IPS DF 6.9 (cell line): ENCODE data around the gene HPRT1.

Experiments
- DNase-seq: peaks from one replicate; pipeline ENCODE4 v3.0.0-alpha.2; 2013; ENCODE audit warnings: low read depth, low spot score
- H3K27ac ChIP-seq: one replicate; pipeline ENCODE4 v1.5.1; 2013; ENCODE audit warnings: low read length, control low read depth
- H3K27me3 ChIP-seq: 2 replicates; pipeline ENCODE4 v1.6.1; 2013; ENCODE audit warnings: mild to moderate bottlenecking, low read length; ENCODE audit not compliant: control insufficient read depth, insufficient read depth
- H3K36me3 ChIP-seq: 2 replicates; pipeline ENCODE4 v1.6.1; 2013; ENCODE audit warnings: low read length; ENCODE audit not compliant: control insufficient read depth, insufficient read depth
- H3K4me1 ChIP-seq: 2 replicates; pipeline ENCODE4 v1.6.1; 2013; ENCODE audit warnings: low read length; ENCODE audit not compliant: control insufficient read depth, insufficient read depth
- H3K4me3 ChIP-seq: 2 replicates; pipeline ENCODE4 v1.5.1; 2013; ENCODE audit warnings: mild to moderate bottlenecking, low read length
- H3K9me3 ChIP-seq: 2 replicates; pipeline ENCODE4 v1.6.1; 2013; ENCODE audit warnings: low read length, inconsistent platforms; ENCODE audit not compliant: control insufficient read depth, insufficient read depth
- WGBS: extraction: QIAGEN DNeasy Blood & Tissue Kit; methylation state at CpG from one replicate; pipeline ENCODE4 v1.1.7; 2013; ENCODE audit warnings: mixed read lengths, missing lambda C conversion rate; ENCODE audit not compliant: insufficient read length, insufficient coverage; 5-methylcytosine and 5-hydroxymethylcytosine counted together

HPRT1 gene

DNA sequence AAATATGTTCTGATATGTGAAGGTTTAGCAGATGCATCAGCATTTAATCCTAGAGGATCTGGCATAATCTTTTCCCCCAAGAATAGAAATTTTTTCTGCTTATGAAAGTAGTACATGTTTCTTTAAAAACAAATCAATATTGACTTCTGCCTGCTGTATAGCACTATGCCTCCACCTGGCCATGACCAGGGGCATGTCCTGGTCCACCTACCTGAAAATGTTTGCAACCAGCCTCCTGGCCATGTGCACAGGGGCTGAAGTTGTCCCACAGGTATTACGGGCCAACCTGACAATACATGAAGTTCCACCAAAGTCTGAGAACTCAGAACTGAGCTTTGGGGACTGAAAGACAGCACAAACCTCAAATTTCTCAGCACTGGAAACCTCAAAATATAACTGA, 10.0 kb downstream of the HPRT1 start:
- no peak overlapping the region for H3K4me3 ChIP-seq
- no peak overlapping the region for H3K27ac ChIP-seq
- no peaks in the 10 kb centered on the region for H3K4me1 ChIP-seq
- H3K27me3 ChIP-seq: no peaks in the 10 kb centered on the region
- WGBS: no CpG with 5 or more reads among the region's 1 CpG
- H3K36me3 ChIP-seq: no peaks in the 10 kb centered on the region
- no peak for DNase-seq
- no peaks in the 10 kb centered on the region for H3K9me3 ChIP-seq

DNA sequence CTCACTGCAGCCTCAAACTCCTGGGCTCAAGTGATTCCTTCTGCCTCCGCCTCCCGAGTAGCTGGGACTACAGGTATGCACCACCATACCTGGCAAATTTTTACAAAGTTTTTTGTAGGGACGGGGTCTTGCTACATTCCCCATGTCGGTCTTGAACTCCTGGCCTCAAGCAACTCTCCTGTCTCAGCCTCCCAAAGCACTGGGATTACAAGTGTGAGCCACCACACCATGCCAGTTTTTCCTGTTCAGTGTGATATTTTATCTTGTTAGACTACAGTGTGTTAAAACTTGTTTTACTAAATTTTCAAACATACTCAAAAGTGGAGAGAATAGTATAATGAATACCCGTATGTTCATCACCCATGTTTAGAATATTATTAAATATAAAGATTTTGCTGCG, 12.1 kb downstream of the HPRT1 start:
- no peak for DNase-seq
- Histone ChIP-seq H3K4me1 (no peaks in the 10 kb centered on the region), H3K27me3 (no peaks in the 10 kb centered on the region), H3K9me3 (no peaks in the 10 kb centered on the region), H3K4me3 (no peak overlapping the region), H3K27ac (no peak overlapping the region), H3K36me3 (no peaks in the 10 kb centered on the region)
- no CpG with 5 or more reads among the region's 6 CpGs for WGBS

DNA sequence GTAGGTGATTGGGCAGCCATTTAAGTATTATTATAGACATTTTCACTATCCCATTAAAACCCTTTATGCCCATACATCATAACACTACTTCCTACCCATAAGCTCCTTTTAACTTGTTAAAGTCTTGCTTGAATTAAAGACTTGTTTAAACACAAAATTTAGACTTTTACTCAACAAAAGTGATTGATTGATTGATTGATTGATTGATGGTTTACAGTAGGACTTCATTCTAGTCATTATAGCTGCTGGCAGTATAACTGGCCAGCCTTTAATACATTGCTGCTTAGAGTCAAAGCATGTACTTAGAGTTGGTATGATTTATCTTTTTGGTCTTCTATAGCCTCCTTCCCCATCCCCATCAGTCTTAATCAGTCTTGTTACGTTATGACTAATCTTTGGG, 16.3 kb downstream of the HPRT1 start:
- no peaks in the 10 kb centered on the region for H3K36me3 ChIP-seq
- WGBS: no CpG with 5 or more reads among the region's 1 CpG

DNA sequence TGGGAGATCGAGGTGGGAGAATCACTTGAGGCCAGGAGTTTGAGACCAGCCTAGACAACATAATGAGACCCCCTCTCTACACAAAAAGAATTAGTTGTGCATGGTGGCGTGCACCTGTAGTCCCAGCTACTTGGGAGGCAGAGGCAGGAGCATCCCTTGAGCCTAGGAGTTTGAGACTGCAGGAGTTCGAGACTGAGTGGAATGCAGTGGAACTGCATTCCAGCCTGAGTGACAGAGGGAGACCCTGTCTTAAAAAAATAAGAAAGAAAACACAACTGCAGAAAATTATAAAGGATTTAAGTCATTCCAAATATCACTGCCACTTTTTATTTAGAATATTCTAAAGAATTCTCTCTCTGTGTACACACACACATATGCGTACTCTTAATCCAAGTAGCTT, 18.4 kb downstream of the HPRT1 start:
- Histone ChIP-seq H3K4me1 (no peaks in the 10 kb centered on the region), H3K36me3 (no peaks in the 10 kb centered on the region), H3K4me3 (no peak overlapping the region), H3K27ac (no peak overlapping the region), H3K9me3 (no peaks in the 10 kb centered on the region), H3K27me3 (no peaks in the 10 kb centered on the region)
- DNase-seq: no peak
- WGBS: no CpG with 5 or more reads among the region's 4 CpGs

More for the DNA sequence above, 16.3 kb downstream of the HPRT1 start:
- no peak for DNase-seq
- H3K4me3 ChIP-seq: no peak overlapping the region
- H3K27ac ChIP-seq: no peak overlapping the region
- H3K4me1 ChIP-seq: no peaks in the 10 kb centered on the region
- no peaks in the 10 kb centered on the region for H3K9me3 ChIP-seq
- no peaks in the 10 kb centered on the region for H3K27me3 ChIP-seq

DNA sequence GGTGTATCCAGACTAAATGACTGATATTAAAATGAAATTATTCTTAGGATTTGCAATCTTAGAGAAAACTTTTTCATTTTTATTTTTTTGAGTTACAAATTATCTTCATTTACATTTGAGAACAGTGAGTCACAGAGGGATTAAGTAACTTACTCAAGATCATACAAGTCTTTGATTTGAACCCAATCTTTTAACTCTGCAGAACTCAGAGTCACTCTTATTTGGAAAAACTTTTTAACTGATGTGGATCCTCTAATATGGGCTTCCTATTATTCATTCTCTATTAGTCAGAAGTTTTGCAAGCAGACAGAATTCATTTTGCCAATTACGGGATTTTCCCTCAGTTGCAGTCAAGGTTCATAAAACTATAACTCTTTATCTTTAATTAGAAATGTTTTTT, 20.1 kb downstream of the HPRT1 start:
- no peak for DNase-seq
- Histone ChIP-seq H3K4me3 (no peak overlapping the region), H3K9me3 (no peaks in the 10 kb centered on the region), H3K4me1 (no peaks in the 10 kb centered on the region), H3K27me3 (no peaks in the 10 kb centered on the region), H3K27ac (no peak overlapping the region), H3K36me3 (no peaks in the 10 kb centered on the region)
- no CpG with 5 or more reads among the region's 1 CpG for WGBS

DNA sequence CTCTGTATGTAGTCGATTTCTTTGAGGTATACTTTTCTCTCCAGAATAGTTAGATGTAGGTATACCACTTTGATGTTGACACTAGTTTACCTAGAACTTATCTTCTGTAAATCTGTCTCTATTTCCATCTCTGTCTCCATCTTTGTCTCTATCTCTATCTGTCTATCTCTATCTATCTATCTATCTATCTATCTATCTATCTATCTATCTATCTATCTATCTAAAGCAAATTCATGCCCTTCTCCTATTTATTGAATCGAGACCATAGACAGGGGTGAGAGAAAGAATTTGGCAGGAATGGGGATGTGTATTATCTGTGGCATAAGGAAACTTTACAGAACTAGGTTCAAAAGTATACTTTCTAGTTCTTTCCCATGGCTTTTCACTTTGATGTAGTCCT, 21.4 kb downstream of the HPRT1 start:
- H3K27ac ChIP-seq: no peak overlapping the region
- no peak overlapping the region for H3K4me3 ChIP-seq
- H3K27me3 ChIP-seq: no peaks in the 10 kb centered on the region
- H3K9me3 ChIP-seq: no peaks in the 10 kb centered on the region
- no CpG with 5 or more reads among the region's 2 CpGs for WGBS
- no peak for DNase-seq
- no peaks in the 10 kb centered on the region for H3K36me3 ChIP-seq
- H3K4me1 ChIP-seq: no peaks in the 10 kb centered on the region

DNA sequence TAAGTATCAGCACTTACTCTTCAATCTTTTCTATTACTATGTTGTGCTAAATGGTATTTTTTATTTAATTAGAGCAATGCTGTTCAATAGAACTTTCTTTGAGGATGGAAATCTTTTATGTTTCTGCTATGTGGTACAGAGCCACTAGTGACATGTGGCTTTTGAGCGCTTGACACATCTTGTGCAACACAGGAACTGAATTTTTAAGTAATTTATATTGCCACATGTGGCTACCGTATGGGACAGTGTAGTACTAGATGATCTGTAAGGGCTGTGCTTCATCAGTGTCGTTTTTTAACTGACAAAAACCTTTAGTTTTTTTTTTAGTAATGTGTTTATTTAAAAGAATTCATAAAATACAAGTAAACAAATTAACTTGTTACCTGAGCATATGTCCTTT, 22.4 kb downstream of the HPRT1 start:
- H3K4me1 ChIP-seq: no peaks in the 10 kb centered on the region
- H3K36me3 ChIP-seq: no peaks in the 10 kb centered on the region
- no peak overlapping the region for H3K4me3 ChIP-seq
- no peak overlapping the region for H3K27ac ChIP-seq
- WGBS: no CpG with 5 or more reads among the region's 3 CpGs
- no peaks in the 10 kb centered on the region for H3K9me3 ChIP-seq
- no peaks in the 10 kb centered on the region for H3K27me3 ChIP-seq
- no peak for DNase-seq

DNA sequence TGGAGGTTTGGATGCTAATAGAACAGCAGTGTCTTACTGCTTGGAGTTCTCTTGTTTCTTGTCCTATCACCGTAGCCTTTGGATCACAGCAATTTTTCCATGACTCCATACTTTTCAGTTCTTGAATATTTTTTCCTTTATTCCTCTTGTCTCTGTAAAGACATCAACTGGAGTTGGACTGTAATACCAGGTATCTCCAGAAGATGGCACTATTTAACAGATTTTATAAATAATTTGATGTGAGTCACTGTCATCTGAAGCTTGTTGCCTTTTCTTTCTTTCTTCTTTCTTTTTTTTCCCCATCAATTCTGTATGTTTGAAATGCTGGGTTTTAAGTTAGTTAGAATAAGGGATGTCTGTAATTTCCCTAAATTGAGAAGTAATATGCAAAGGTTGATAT, 24.1 kb downstream of the HPRT1 start:
- no peak for DNase-seq
- Histone ChIP-seq H3K27ac (no peak overlapping the region), H3K27me3 (no peaks in the 10 kb centered on the region), H3K4me1 (no peaks in the 10 kb centered on the region), H3K9me3 (no peaks in the 10 kb centered on the region), H3K36me3 (no peaks in the 10 kb centered on the region), H3K4me3 (no peak overlapping the region)
- WGBS: no CpG with 5 or more reads among the region's 1 CpG

DNA sequence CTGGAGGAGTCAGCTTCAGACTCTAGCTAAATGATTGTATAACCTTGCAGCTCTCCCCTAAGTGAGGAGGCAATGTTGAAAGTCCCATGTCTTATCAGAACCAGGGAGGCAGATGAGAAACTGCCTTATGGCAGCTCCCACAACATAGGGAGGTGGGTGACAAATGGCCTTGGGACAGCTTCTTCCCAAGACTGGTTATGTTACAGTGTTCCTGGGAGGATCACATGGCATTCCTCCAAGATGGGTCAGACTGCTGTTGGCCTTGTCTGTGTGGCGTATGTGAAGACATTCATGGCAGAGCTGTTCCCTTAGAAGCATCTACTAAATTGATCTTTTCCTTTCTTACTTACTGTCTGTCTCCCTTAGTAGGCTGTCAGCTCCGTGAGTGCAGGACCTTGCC, 42.0 kb downstream of the HPRT1 start:
- H3K27ac ChIP-seq: no peak overlapping the region
- no peak for DNase-seq
- WGBS: no CpG with 5 or more reads among the region's 2 CpGs

DNA sequence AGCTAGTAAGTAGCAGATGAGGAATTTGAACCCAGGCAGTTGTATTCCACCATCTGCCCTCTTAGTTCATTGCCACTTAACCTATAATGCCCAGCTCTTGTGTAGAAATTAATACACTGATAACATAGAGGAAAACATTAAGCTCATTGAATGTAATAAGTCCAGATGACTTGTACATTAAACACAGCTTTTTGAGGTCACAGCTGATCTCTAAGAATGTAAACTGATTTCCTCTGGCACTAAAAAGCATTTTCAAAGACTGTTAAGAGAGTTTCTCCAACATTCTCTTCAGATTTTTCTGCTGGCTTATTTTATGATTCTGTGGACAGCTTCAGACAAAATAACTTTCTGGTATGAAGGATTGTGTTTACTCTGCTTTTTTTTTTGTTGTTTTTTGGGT, 42.7 kb downstream of the HPRT1 start:
- H3K9me3 ChIP-seq: no peaks in the 10 kb centered on the region
- H3K36me3 ChIP-seq: no peaks in the 10 kb centered on the region
- no peak overlapping the region for H3K27ac ChIP-seq
- H3K4me3 ChIP-seq: no peak overlapping the region
- no peak for DNase-seq
- no peaks in the 10 kb centered on the region for H3K27me3 ChIP-seq
- no peaks in the 10 kb centered on the region for H3K4me1 ChIP-seq

More for the DNA sequence above, 42.0 kb downstream of the HPRT1 start:
- no peak overlapping the region for H3K4me3 ChIP-seq
- H3K4me1 ChIP-seq: no peaks in the 10 kb centered on the region
- no peaks in the 10 kb centered on the region for H3K27me3 ChIP-seq
- no peaks in the 10 kb centered on the region for H3K36me3 ChIP-seq
- no peaks in the 10 kb centered on the region for H3K9me3 ChIP-seq

DNA sequence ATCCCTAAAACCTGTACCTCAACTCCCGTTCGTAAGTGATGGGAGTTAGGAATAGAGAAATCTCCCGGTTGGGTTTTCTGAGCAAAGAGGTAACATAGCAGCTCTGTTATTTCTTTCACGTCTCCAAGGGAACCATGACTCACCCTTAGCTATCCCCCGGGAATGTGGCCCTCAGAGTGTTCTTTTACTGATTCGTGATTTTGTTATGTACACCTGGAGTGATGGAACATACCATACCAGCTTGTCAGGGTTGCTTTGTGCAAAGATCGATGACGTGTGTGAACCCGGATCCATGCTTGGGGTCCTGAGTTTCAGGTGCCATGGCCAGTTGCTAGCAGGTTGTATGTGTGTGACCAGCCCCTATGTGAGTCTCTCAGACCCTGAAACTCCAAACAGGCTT, 52.6 kb downstream of the HPRT1 start:
- Histone ChIP-seq H3K4me3 (no peak overlapping the region), H3K27ac (no peak overlapping the region), H3K9me3 (no peaks in the 10 kb centered on the region), H3K36me3 (no peaks in the 10 kb centered on the region), H3K4me1 (no peaks in the 10 kb centered on the region; the same call in 1 of the 2 replicates), H3K27me3 (no peaks in the 10 kb centered on the region)
- DNase-seq: no peak
- no CpG with 5 or more reads among the region's 9 CpGs for WGBS
